GM10248 (cell line): ENCODE results near the gene GPR3.
"Not testable (repeated sequence)": the region's sequence is repeated elsewhere in the genome, so short reads cannot be mapped to it uniquely, and the experiment has no call there.

ENCODE experiments used
- CTCF ChIA-PET: fragments of 300-600 bp; sonication (Branson Sonifier 250); formaldehyde crosslinking; extraction: SDS; loops from one replicate; lab custom pipeline; 2021; ENCODE audit warnings: antibody characterized with exemption; lab: Yijun Ruan, JAX
- POLR2A ChIA-PET: fragments of 350-650 bp; sonication (Branson Sonifier 250); formaldehyde crosslinking; extraction: SDS; loops from one replicate; lab custom pipeline; 2020; ENCODE audit warnings: antibody characterized with exemption; lab: Yijun Ruan, JAX
- DNase-seq: peaks from one replicate; pipeline ENCODE4 v3.0.0; 2012; ENCODE audit errors: extremely low spot score
- CTCF ChIP-seq: IDR thresholded peaks from 2 replicates; pipeline ENCODE4 v1.5.1; 2012; ENCODE audit warnings: mild to moderate bottlenecking, low read depth; ENCODE audit errors: extremely low read depth, missing control alignments, control extremely low read depth

The GPR3 gene

GRCh38 chr1:27406362-27406680 lies 13.9 kb downstream of the GPR3 start:
- ChIA-PET POLR2A (no interaction called here), CTCF (interaction anchor here (1.0 to 14.3 kb wide), 3 partner anchors 10 to 108 kb away, joined by 3 to 324 read pairs (median 6); no protein-coding TSS in a partner anchor)
- no peak for DNase-seq
- no peak for TF ChIP-seq CTCF

GRCh38 chr1:27406791-27407190 lies 14.4 kb downstream of the GPR3 start:
- POLR2A ChIA-PET, DNase-seq: not testable (repeated sequence)
- CTCF ChIA-PET, result interaction anchor here (1.0 to 14.3 kb wide), 4 partner anchors 9 to 108 kb away, joined by 3 to 324 read pairs (median 4); no protein-coding TSS in a partner anchor

- POLR2A ChIA-PET, result no interaction called here
- no peak for TF ChIP-seq CTCF
- no peak for DNase-seq
- CTCF ChIA-PET, result interaction anchor here (1.4 to 1.5 kb wide), 2 partner anchors 14 to 32 kb away, joined by 3 read pairs; no protein-coding TSS in a partner anchor
Observed at GRCh38 chr1:27408151-27408550, 15.7 kb downstream of the GPR3 start.

- no peak for TF ChIP-seq CTCF
- no peak for DNase-seq
- ChIA-PET POLR2A (no interaction called here), CTCF (interaction anchor here (1.4 to 2.0 kb wide), 6 partner anchors 22 to 113 kb away, joined by 3 to 7 read pairs (median 5); partner anchors contain the start of gene WASF2)
Observed at GRCh38 chr1:27409669-27410068, 17.2 kb downstream of the GPR3 start.

- TF ChIP-seq CTCF, result no peak
- no peak for DNase-seq
- ChIA-PET CTCF (interaction anchor here (0.7 to 2.0 kb wide), 11 partner anchors 15 to 259 kb away, joined by 3 to 7 read pairs (median 5); partner anchors contain the start of gene WASF2), POLR2A (no interaction called here)
Observed at GRCh38 chr1:27410709-27411108, 18.3 kb downstream of the GPR3 start.

GRCh38 chr1:27412502-27412901 lies 20.1 kb downstream of the GPR3 start:
- ChIA-PET CTCF (interaction anchor here (0.9 to 5.1 kb wide), 8 partner anchors 10 to 195 kb away, joined by 3 to 41 read pairs (median 6); no protein-coding TSS in a partner anchor), POLR2A (interaction anchor here (0.6 kb wide), 1 partner anchor 258 kb away, joined by 4 read pairs; no protein-coding TSS in a partner anchor)
- no peak for DNase-seq
- no peak for TF ChIP-seq CTCF

- ChIA-PET POLR2A (interaction anchor here (0.6 kb wide), 1 partner anchor 258 kb away, joined by 4 read pairs; no protein-coding TSS in a partner anchor), CTCF (interaction anchor here (0.9 to 5.1 kb wide), 8 partner anchors 11 to 195 kb away, joined by 3 to 41 read pairs (median 6); no protein-coding TSS in a partner anchor)
- no peak for DNase-seq
- TF ChIP-seq CTCF, result no peak
Observed at GRCh38 chr1:27413004-27413403, 20.6 kb downstream of the GPR3 start.
